Loucy (cell line): Measurements from ENCODE around the gene RHOU.

Experiments
- H2AFZ ChIP-seq: fragments of 200-600 bp; sonication (generic); 2 replicates; pipeline ENCODE4 v1.6.0; 2016; ENCODE audit warnings: antibody characterized with exemption, mild to moderate bottlenecking, low read length, moderate library complexity
- H3F3A ChIP-seq: fragments of 200-600 bp; 2 replicates; pipeline ENCODE4 v1.6.0; 2016; ENCODE audit warnings: antibody characterized with exemption, low read depth, mild to moderate bottlenecking
- H3K27me3 ChIP-seq: fragments of 200-600 bp; sonication (generic); 2 replicates; pipeline ENCODE4 v1.6.1; 2014; ENCODE audit warnings: low read length, mild to moderate bottlenecking; ENCODE audit not compliant: insufficient read depth, poor library complexity, severe bottlenecking
- H3K36me3 ChIP-seq: fragments of 200-600 bp; sonication (generic); 2 replicates; pipeline ENCODE4 v1.6.1; 2016; ENCODE audit warnings: low read length; ENCODE audit not compliant: insufficient read depth
- H3K4me1 ChIP-seq: fragments of 200-600 bp; sonication (generic); 2 replicates; pipeline ENCODE4 v1.5.1; 2014; ENCODE audit warnings: low read length, mild to moderate bottlenecking; ENCODE audit not compliant: insufficient read depth, poor library complexity, severe bottlenecking
- H3K4me2 ChIP-seq: fragments of 200-600 bp; sonication (generic); 2 replicates; pipeline ENCODE4 v1.6.0; 2014; ENCODE audit warnings: antibody characterized with exemption, low read length, low read depth, mild to moderate bottlenecking; ENCODE audit not compliant: poor library complexity, severe bottlenecking
- H3K4me3 ChIP-seq: fragments of 200-600 bp; sonication (generic); 2 replicates; pipeline ENCODE4 v1.5.1; 2014; ENCODE audit warnings: low read length, mild to moderate bottlenecking, mixed read lengths; ENCODE audit not compliant: poor library complexity, severe bottlenecking
- H3K79me2 ChIP-seq: fragments of 200-600 bp; sonication (generic); 2 replicates; pipeline ENCODE4 v1.6.1; 2014; ENCODE audit warnings: low read length; ENCODE audit not compliant: insufficient read depth
- H3K9ac ChIP-seq: fragments of 200-600 bp; sonication (generic); 2 replicates; pipeline ENCODE4 v1.6.0; 2014; ENCODE audit warnings: mild to moderate bottlenecking, low read depth, low read length, moderate library complexity; ENCODE audit not compliant: poor library complexity, severe bottlenecking
- H3K9me2 ChIP-seq: fragments of 200-600 bp; sonication (generic); replicated peaks from 2 replicates; pipeline ENCODE4 v1.6.1; 2016; ENCODE audit warnings: low read depth, low read length, mixed read lengths
- H3K9me3 ChIP-seq: fragments of 200-600 bp; sonication (generic); 2 replicates; pipeline ENCODE4 v1.6.1; 2014; ENCODE audit warnings: mild to moderate bottlenecking, antibody characterized with exemption, low read length, low read depth; ENCODE audit not compliant: insufficient read depth
- H4K20me1 ChIP-seq: fragments of 200-600 bp; sonication (generic); 2 replicates; pipeline ENCODE4 v1.6.0; 2014; ENCODE audit warnings: antibody characterized with exemption, low read length, mild to moderate bottlenecking; ENCODE audit not compliant: insufficient read depth, poor library complexity, severe bottlenecking
- CTCF ChIP-seq: fragments of 200-600 bp; sonication (generic); conservative IDR thresholded peaks from 2 replicates; pipeline ENCODE4 v1.5.1; 2014; ENCODE audit warnings: mild to moderate bottlenecking, antibody characterized with exemption, low read length
- EZH2phosphoT487 ChIP-seq: fragments of 200-600 bp; IDR thresholded peaks from 2 replicates; pipeline ENCODE4 v1.6.1; 2018; ENCODE audit warnings: antibody characterized with exemption, mild to moderate bottlenecking, moderate library complexity, borderline replicate concordance

The RHOU gene

GRCh38 chr1:228778961-228779360 is 43.7 kb downstream of the RHOU start:
- Histone ChIP-seq H3F3A (no peaks in the 10 kb centered on the region), H3K4me1 (no peaks in the 10 kb centered on the region)

GRCh38 chr1:228781161-228781808 is 46.0 kb downstream of the RHOU start:
- Histone ChIP-seq H3K4me3 (no peak overlapping the region), H3F3A (no peaks in the 10 kb centered on the region), H3K9me2 (no peaks in the 10 kb centered on the region), H2AFZ (no peak overlapping the region), H3K79me2 (no peaks in the 10 kb centered on the region), H4K20me1 (no peaks in the 10 kb centered on the region), H3K36me3 (no peaks in the 10 kb centered on the region), H3K4me1 (no peaks in the 10 kb centered on the region), H3K9me3 (no peaks in the 10 kb centered on the region), H3K9ac (no peak overlapping the region), H3K27me3 (no peaks in the 10 kb centered on the region), H3K4me2 (no peak overlapping the region)
- no peak for TF ChIP-seq EZH2phosphoT487
- no peak for TF ChIP-seq CTCF

More at GRCh38 chr1:228778961-228779360, 43.7 kb downstream of the RHOU start:
- Histone ChIP-seq H3K27me3 (no peaks in the 10 kb centered on the region), H3K79me2 (no peaks in the 10 kb centered on the region), H3K4me3 (no peak overlapping the region), H3K9ac (no peak overlapping the region), H3K9me2 (no peaks in the 10 kb centered on the region), H3K9me3 (no peaks in the 10 kb centered on the region), H2AFZ (no peak overlapping the region), H4K20me1 (no peaks in the 10 kb centered on the region), H3K4me2 (no peak overlapping the region), H3K36me3 (no peaks in the 10 kb centered on the region)
- TF ChIP-seq CTCF (no peak), EZH2phosphoT487 (no peak)

GRCh38 chr1:228781809-228782661 is 46.8 kb downstream of the RHOU start:
- no peak for TF ChIP-seq CTCF
- TF ChIP-seq EZH2phosphoT487, result no peak
- H3K4me1 ChIP-seq, result no peaks in the 10 kb centered on the region

More at GRCh38 chr1:228781809-228782661, 46.8 kb downstream of the RHOU start:
- H3K4me3 ChIP-seq, result no peak overlapping the region
- H3F3A ChIP-seq, result no peaks in the 10 kb centered on the region
- no peak overlapping the region for H2AFZ ChIP-seq
- H3K79me2 ChIP-seq, result no peaks in the 10 kb centered on the region
- H4K20me1 ChIP-seq, result no peaks in the 10 kb centered on the region
- no peak overlapping the region for H3K9ac ChIP-seq
- H3K36me3 ChIP-seq, result no peaks in the 10 kb centered on the region
- no peak overlapping the region for H3K4me2 ChIP-seq
- no peaks in the 10 kb centered on the region for H3K27me3 ChIP-seq
- H3K9me2 ChIP-seq, result no peaks in the 10 kb centered on the region
- H3K9me3 ChIP-seq, result no peaks in the 10 kb centered on the region
